IPS DF 4.7 (cell line): ENCODE data around the gene FAM118B.

ENCODE experiments used
- DNase-seq: peaks from one replicate; pipeline ENCODE4 v3.0.0-alpha.2; 2013; ENCODE audit warnings: low spot score; ENCODE audit errors: extremely low read depth

FAM118B gene

DNA sequence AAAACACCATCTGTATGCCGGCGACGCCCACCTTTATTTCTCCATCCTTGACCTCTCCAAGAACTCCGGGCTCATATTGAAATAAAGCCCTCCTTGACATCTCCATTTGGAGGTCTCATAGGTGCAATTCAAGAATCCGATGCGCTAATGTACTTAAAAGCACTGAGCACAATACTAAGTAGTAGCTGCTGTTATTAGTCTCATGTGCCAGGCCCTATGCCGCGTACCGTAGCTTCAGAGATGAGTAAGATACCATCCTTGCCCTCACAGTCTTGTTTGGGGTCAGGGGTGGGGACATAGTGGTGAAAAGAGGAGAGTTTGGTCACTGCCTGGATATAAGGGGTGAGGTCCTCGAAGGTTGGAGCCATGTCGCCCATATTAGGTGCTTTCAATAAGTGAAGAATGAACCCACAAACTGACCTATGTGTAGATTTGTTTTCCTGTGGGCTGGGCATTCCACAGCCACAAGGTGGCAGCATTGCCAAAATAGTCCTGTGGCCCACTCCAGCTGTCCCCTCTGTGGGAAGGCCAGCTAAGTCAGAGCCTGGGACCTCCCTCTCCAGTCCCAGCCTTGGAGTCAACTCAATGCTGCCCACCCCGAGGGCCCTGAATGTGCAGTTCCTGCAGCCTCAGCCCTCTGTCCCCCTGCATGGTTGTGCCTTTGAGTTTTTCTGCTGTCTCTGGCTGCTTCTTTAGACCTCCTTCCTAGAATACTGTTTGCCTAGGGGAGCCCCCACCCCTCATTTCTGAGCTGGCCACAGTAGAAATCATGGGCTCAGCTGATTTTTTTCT is 98.8 kb downstream of the FAM118B start:
- DNase-seq: peak; percentile 56

- DNase-seq: no peak
Measured at GRCh38 chr11:126310992-126311310, 99.4 kb downstream of the FAM118B start.

GRCh38 chr11:126311401-126312291 is 100.1 kb downstream of the FAM118B start:
- no peak for DNase-seq
